Thymus (tissue), 11 donors: ENCODE measurements around the gene NDUFS6. TPM values are rescaled to one million over a fixed set of nuclear protein-coding genes. Genes with fewer than 3 reads are reported as not detected.
A peak's percentile ranks its signal among the peaks of the same experiment; 100 is the strongest.

Experiments used
- DNase-seq, 9 donors: peaks; one replicate each; pipeline ENCODE4 v3.0.0-alpha.2; 2013; ENCODE audit warnings: low spot score in 9 of 9, low read depth in 6 of 9, missing footprints in 1 of 9
- H3K27ac ChIP-seq, 2 donors: one replicate each; pipeline ENCODE4 v1.5.1; 2013; ENCODE audit warnings: control low read depth in 1 of 2, low read depth in 1 of 2, low read length in 1 of 2, mild to moderate bottlenecking in 1 of 2, moderate library complexity in 1 of 2
- H3K27me3 ChIP-seq, 2 donors: one replicate each; pipeline ENCODE4 v1.5.1; 2013; ENCODE audit warnings: low read length in 1 of 2; ENCODE audit not compliant: control insufficient read depth in 2 of 2, insufficient read depth in 1 of 2
- H3K36me3 ChIP-seq, 2 donors: one replicate each; pipeline ENCODE4 v1.5.1; 2013; ENCODE audit warnings: low read length in 1 of 2, mild to moderate bottlenecking in 1 of 2, moderate library complexity in 1 of 2; ENCODE audit not compliant: control insufficient read depth in 2 of 2, insufficient read depth in 2 of 2
- H3K4me1 ChIP-seq, 2 donors: one replicate each; pipeline ENCODE4 v1.5.1; 2013; ENCODE audit warnings: low read length in 2 of 2; ENCODE audit not compliant: control insufficient read depth in 2 of 2, insufficient read depth in 2 of 2
- H3K4me3 ChIP-seq, 2 donors: one replicate each; pipeline ENCODE4 v1.5.1; 2013; ENCODE audit warnings: low read length in 2 of 2, control low read depth in 1 of 2, mild to moderate bottlenecking in 1 of 2
- H3K9me3 ChIP-seq, 2 donors: one replicate each; pipeline ENCODE4 v1.5.1; 2013; ENCODE audit warnings: low read length in 1 of 2, mild to moderate bottlenecking in 1 of 2; ENCODE audit not compliant: control insufficient read depth in 2 of 2, insufficient read depth in 1 of 2
- WGBS: extraction: QIAGEN DNeasy Blood & Tissue Kit; methylation state at CpG from one replicate; pipeline ENCODE4 v1.1.7; 2013; 5-methylcytosine and 5-hydroxymethylcytosine counted together
- polyA plus RNA-seq: library from polyadenylated mRNA; stranded (reverse); fragments of 200-250 nt; gene quantifications from one replicate; pipeline ENCODE4 v1.2.3, GENCODE V29; 2013
- total RNA-seq: library from RNA; stranded (reverse); fragments of 120-200 nt; gene quantifications from one replicate; pipeline ENCODE4 v1.2.4, GENCODE V29; 2013
- donor health status: healthy.

NDUFS6 gene
- total and polyA plus RNA-seq, 2 donors = 42.8 to 55.0 TPM

DNA sequence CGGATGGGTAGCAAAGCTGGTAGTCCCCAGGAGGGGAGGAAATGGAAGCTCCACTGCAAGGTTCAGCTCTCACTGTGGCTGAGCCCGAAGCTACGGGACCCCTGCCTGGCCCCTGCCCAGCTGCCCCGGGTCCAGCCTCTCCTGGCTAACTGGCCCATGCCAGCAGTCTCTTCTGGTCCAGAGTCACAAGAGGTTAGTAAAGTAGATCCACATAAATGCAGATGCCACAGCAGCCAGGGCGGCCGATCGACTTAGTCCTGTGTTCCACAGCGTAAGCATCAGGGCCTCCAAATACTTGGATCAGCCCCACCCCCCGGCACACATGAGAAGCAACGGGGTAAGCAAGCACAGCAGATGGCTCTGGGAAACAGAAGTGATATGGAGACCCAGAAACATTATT is 43.7 kb upstream of the NDUFS6 start:
- 92% methylated on average over 10 of the region's 10 CpGs for WGBS
- no peak overlapping the region for H3K27ac ChIP-seq

DNA sequence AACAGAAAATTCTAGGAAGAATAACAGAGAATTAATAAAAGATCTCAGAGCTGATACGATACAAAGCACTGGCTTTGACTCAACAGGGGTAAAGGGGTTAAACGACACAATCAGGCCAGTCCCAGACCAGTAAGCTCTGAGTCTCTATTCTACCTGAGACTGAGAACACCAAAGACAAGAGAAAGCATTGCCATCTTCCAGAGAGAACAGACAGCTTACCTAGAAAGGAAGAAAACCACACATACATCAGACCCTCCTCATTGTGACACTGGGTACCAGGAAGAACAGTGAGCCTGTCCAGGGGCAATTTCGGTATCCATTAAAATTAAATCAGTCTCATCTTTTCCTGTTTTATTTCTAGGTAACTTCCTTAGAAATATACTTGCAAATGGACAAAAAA is 42.6 kb upstream of the NDUFS6 start:
- 79% methylated on average over 3 of the region's 3 CpGs for WGBS
- H3K36me3 ChIP-seq = no peaks in the 10 kb centered on the region
- no peaks in the 10 kb centered on the region for H3K9me3 ChIP-seq
- no peaks in the 10 kb centered on the region for H3K4me1 ChIP-seq
- no peak overlapping the region for H3K4me3 ChIP-seq
- no peak for DNase-seq
- H3K27me3 ChIP-seq = peaks cover 0 to 26% of the 10 kb centered on the region in 2 donors
- H3K27ac ChIP-seq = no peak overlapping the region

More for the DNA sequence above, 43.7 kb upstream of the NDUFS6 start:
- Histone ChIP-seq H3K4me1 (no peaks in the 10 kb centered on the region), H3K4me3 (no peak overlapping the region), H3K36me3 (no peaks in the 10 kb centered on the region), H3K27me3 (peaks cover 0 to 19% of the 10 kb centered on the region in 2 donors), H3K9me3 (no peaks in the 10 kb centered on the region)
- no peak for DNase-seq

DNA sequence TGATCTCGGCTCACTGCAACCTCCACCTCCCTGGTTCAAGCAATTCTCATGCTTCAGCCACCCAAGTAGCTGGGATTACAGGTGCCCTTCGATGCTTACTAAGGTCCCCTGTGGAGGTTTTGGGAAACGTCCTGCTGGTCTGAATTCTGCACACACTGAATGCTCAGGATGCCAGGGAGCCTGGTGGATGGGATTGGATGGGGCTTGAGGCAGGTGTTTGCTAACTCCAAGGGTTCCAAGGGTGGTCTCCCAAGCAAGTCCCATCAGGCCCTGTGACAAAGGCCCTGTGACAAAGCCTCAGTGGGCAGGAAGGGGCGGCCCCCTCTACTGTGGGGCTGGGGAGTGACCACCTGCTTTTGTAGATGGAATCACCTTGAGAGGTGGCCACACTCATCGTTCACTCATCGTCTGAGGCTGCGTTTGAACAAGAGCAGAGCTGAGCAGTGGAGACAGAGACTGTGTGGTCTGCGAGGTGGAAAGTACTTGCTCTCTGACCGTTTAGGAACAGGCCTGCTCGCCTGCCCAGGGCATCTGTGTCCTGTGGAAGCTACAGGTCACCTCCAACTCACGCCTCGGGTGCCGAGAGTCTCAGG is 41.7 kb upstream of the NDUFS6 start:
- no peak overlapping the region for H3K27ac ChIP-seq
- no peak overlapping the region for H3K4me3 ChIP-seq
- no peaks in the 10 kb centered on the region for H3K9me3 ChIP-seq
- no peaks in the 10 kb centered on the region for H3K4me1 ChIP-seq
- 86% methylated on average over 13 of the region's 13 CpGs for WGBS
- H3K36me3 ChIP-seq = no peaks in the 10 kb centered on the region
- DNase-seq = no peak
- peaks cover 0 to 34% of the 10 kb centered on the region in 2 donors for H3K27me3 ChIP-seq

DNA sequence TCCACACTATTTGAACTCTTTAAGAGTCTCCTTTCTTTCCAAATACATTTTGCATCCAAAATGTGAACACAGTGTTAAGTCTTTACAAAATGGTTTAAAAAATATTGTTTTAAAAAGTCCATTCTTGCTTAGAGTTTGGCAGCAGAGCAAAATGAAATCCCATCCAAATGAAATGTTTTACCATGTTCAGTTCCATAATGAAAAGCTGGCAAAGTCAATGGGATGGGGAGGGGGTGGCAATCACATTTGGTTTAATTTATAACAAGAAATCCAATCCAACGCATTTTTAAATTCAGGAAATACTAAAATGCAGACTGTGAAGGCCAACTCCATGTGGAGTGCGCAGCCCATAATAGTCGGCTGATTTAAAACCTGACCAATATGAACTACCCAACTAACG is 41.0 kb upstream of the NDUFS6 start:
- Histone ChIP-seq H3K36me3 (no peaks in the 10 kb centered on the region), H3K4me1 (no peaks in the 10 kb centered on the region), H3K4me3 (no peak overlapping the region), H3K27ac (no peak overlapping the region), H3K27me3 (peaks cover 2 to 34% of the 10 kb centered on the region in 2 donors), H3K9me3 (no peaks in the 10 kb centered on the region)
- DNase-seq = no peak
- 94% methylated on average over 4 of the region's 4 CpGs for WGBS

DNA sequence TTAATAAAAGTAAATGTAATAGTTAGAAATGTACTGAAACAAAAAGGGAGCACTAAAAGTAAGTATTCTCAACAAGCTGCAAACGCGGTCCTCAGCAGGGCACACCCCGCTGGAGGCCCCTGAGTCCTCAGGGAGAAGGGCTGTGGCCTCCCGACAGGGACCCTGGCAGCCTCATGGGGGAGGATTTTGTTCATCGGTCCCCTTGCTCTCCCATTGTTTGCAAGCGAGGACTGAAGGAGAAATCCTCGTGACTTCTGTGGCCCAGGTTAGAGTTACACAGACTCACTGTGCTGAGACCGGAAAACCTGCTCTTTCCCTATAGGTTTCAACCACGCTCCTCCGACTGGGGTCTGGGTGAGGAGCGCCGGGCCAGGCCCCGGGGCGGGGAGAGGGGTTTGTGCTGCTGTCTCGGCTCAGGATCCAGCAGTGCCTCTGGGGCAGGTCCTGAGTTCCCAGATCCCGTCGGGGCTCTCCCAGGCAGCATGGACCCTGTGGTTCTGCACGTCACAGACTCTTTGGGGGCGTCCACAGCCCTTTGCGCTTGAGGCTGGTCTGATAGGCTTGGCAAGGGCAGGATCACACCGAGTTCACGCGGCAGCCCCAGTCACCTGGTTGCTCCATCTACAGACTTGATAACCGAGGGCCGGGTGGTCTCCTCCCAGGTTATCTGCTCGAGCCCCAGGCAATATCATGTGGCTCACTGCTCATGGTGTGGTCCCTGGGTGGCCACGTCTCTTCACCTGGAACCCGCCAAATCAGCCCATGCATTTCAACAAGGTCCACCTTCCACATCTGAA is 40.4 kb upstream of the NDUFS6 start:
- WGBS = 83% methylated on average over 28 of the region's 28 CpGs
- no peaks in the 10 kb centered on the region for H3K9me3 ChIP-seq
- no peak overlapping the region for H3K4me3 ChIP-seq
- no peak for DNase-seq
- H3K27ac ChIP-seq = no peak overlapping the region
- H3K36me3 ChIP-seq = no peaks in the 10 kb centered on the region
- peaks cover 2 to 31% of the 10 kb centered on the region in 2 donors for H3K27me3 ChIP-seq
- H3K4me1 ChIP-seq = no peaks in the 10 kb centered on the region

DNA sequence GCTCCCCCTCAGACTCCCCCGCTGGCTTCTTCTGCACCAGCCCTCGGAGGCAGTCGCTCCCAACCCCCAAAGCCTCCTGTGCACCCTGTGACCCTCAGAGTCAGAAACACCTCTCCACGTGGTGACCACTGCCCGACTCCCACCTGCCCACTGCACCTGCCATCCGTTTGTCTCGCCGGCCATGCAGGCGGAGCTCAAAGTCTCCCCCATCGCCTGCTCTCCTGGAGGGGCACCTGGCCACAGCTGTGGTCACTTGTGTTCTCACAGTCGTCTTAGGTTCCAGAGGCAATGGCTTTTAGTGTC is 39.8 kb upstream of the NDUFS6 start:
- DNase-seq = no peak
- Histone ChIP-seq H3K4me1 (no peaks in the 10 kb centered on the region), H3K36me3 (no peaks in the 10 kb centered on the region), H3K27ac (no peak overlapping the region), H3K9me3 (no peaks in the 10 kb centered on the region), H3K27me3 (peaks cover 2 to 31% of the 10 kb centered on the region in 2 donors), H3K4me3 (no peak overlapping the region)
- 89% methylated on average over 11 of the region's 11 CpGs for WGBS

DNA sequence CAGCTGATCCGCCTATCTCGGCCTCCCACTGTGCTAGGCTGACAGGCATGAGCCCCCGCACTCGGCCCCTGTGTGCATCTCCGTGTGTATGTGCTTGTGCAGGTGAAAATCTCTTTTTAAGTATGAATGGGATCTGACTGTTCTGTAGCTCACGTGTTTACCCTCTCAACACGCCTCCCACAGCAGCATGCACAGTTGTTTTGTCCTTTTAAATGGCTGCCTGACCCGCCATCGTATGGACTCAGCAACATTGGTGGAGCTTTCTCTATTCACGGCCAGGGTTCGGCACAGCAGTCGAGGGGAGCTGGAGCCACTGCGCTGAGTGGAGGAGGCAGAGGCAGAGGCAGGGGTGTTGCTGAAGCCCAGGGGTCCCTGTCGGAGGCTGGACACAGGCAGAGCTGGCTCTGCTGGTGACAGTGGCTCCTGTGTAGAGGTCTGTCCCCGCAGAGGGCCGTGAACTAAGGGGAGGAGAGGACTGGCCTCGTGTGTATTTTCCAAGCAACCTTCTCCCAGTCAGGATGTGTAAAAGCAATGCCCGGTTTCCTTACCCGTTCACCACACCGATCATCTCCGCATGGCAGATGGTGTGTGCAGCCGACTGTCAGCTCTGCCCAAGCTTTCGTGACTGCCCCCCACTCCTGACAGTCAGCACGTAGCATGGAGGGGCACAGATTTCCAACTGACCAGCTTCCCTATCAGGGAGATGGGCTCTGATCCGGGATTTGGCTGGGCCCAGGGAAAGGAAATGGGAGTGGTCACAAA is 38.9 kb upstream of the NDUFS6 start:
- Histone ChIP-seq H3K27me3 (peaks cover 2 to 31% of the 10 kb centered on the region in 2 donors), H3K9me3 (no peaks in the 10 kb centered on the region), H3K4me3 (no peak overlapping the region), H3K36me3 (no peaks in the 10 kb centered on the region), H3K4me1 (no peaks in the 10 kb centered on the region), H3K27ac (no peak overlapping the region)
- DNase-seq = no peak
- WGBS = 90% methylated on average over 25 of the region's 25 CpGs

DNA sequence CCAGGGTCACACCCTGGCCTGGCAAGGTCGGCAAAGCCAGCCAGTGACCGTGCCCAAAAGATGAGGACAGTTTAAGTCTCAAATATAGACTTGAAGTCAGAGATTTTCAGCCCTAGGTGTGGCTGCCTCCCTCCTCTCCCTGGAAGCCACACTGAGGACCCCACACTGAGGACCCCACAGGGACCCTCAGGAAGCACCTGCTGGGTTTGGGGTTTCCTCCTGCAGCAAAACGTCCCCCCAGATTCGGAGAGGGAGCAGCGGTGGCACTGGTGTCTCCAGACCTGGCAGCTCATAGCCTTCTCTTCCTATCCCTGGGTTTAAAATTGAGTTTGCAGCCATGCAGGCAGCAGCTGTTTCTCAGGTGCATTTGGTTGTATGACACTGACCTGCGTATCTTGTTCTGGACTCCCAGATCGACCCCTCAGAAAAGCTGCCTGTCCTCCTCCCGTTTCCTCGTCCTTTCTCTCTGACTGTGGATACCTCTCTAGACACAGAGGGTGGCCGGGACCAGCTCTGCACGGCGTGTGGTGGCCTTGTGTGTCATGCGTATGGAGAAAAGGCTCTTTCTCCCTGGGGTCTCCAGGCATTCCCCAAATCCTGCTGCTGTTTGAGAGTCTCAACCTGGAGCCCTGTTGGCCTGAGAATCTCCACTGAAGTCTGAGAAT is 38.2 kb upstream of the NDUFS6 start:
- Histone ChIP-seq H3K4me1 (no peaks in the 10 kb centered on the region), H3K27me3 (peaks cover 2 to 35% of the 10 kb centered on the region in 2 donors), H3K27ac (no peak overlapping the region), H3K4me3 (no peak overlapping the region), H3K36me3 (no peaks in the 10 kb centered on the region), H3K9me3 (no peaks in the 10 kb centered on the region)
- no peak for DNase-seq
- 66% methylated on average over 13 of the region's 13 CpGs for WGBS

DNA sequence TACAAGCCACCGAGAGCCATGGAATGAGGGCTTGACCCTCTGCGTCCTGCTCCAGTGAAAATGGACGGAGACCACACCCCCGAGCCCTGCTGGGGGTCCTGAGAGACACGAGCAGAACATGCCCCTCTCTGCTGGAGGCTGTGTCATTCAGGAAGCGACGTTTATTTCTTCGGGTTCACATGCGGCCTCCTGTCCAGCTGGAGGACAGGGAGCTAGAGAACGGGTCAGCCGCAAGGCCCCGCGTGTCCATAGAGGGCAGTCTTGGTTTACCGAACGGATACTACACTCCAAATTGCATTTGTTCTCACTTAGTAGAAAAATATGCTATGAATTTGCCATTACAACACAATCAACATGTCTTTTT is 37.7 kb upstream of the NDUFS6 start:
- peaks cover 2 to 35% of the 10 kb centered on the region in 2 donors for H3K27me3 ChIP-seq
- no peaks in the 10 kb centered on the region for H3K9me3 ChIP-seq
- H3K36me3 ChIP-seq = no peaks in the 10 kb centered on the region
- 44% methylated on average over 15 of the region's 15 CpGs for WGBS
- peak in 2 of 9 donors; percentile 19 to 22 for DNase-seq
- H3K27ac ChIP-seq = no peak overlapping the region
- no peak overlapping the region for H3K4me3 ChIP-seq
- H3K4me1 ChIP-seq = no peaks in the 10 kb centered on the region
